Spleen (tissue), 7 donors: Measurements from ENCODE around the gene TBXAS1.

Source experiments
- POLR2A ChIP-seq, 3 donors: fragments of 450-650 bp; IDR thresholded peaks; one replicate each; pipeline ENCODE4 v1.5.1; 2017; ENCODE audit warnings: antibody characterized with exemption in 3 of 3, mild to moderate bottlenecking in 1 of 3
- TF ChIP-seq, protein P1 (sequence below), 11 experiments: fragments of 200-600 bp in 7 of 11; fragments of 450-650 bp in 4 of 11; sonication (generic) in 4 of 11; IDR thresholded peaks in 8 of 11; conservative IDR thresholded peaks in 3 of 11; 1 replicate in 7 of 11; 2 replicates in 4 of 11; pipeline versions ENCODE4 v1.4.0 to v1.8.0; 2016 to 2021; ENCODE audit warnings: antibody characterized with exemption in 11 of 11, inconsistent platforms in 4 of 11, mild to moderate bottlenecking in 1 of 11
- donor health status: DM: no; HTN: no; CAD: no; lungs with moderate emphysema.
- donor health status: DM: no; HTN: no; CAD: no.
- donor health status: DM: no; HTN: no; CAD: no.

DNA sequence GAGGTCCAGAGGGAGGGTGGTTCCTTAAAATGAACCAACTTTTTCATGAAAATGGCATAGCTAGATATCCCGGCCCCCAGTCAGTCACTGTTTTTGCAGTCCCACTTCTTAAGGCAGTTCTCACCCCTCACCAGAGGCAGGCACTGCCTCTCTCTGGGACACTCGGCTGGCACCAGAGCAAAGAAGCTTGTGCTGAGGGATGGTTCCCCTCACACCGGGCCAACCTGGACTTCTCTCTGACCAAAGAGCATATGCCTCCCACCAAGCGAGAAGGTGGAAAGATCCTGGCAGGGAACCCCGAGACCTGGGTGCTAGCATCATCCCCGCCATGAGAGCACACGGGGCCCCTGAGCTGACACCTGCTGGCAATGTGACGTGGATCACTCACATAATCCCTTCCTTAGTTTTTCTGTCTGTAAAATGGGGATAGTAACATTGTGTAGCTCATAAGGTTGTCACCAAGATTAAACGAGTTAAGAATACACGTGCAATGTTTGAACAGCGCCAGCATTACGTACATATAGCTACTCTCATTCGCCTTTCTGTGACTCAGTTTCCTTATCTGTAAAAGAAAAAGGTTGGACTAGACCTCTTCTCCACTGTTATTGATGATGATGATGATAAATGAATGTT, 145.2 kb downstream of the TBXAS1 start:
- TF ChIP-seq, protein P1, sequence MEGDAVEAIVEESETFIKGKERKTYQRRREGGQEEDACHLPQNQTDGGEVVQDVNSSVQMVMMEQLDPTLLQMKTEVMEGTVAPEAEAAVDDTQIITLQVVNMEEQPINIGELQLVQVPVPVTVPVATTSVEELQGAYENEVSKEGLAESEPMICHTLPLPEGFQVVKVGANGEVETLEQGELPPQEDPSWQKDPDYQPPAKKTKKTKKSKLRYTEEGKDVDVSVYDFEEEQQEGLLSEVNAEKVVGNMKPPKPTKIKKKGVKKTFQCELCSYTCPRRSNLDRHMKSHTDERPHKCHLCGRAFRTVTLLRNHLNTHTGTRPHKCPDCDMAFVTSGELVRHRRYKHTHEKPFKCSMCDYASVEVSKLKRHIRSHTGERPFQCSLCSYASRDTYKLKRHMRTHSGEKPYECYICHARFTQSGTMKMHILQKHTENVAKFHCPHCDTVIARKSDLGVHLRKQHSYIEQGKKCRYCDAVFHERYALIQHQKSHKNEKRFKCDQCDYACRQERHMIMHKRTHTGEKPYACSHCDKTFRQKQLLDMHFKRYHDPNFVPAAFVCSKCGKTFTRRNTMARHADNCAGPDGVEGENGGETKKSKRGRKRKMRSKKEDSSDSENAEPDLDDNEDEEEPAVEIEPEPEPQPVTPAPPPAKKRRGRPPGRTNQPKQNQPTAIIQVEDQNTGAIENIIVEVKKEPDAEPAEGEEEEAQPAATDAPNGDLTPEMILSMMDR (IDR thresholded peaks at IDR 0.05 in 8 of 11, conservative IDR thresholded peaks at IDR 0.05 in 3 of 11) = no peak
- no peak for TF ChIP-seq POLR2A (IDR thresholded peaks at IDR 0.05)
